HG02870 (cell line): ENCODE results near the gene OR5A2.
A peak's percentile ranks its signal among the peaks of the same experiment; 100 is the strongest.
"Not testable (repeated sequence)": the region's sequence is repeated elsewhere in the genome, so short reads cannot be mapped to it uniquely, and the experiment has no call there.

ENCODE experiments used
- ATAC-seq: cut with Tn5 transposase; IDR thresholded peaks from one replicate; pipeline ENCODE4 v1.9.1; 2021; ENCODE audit warnings: mild to moderate bottlenecking, moderate library complexity; ENCODE audit not compliant: unreplicated experiment

The OR5A2 gene, protein sequence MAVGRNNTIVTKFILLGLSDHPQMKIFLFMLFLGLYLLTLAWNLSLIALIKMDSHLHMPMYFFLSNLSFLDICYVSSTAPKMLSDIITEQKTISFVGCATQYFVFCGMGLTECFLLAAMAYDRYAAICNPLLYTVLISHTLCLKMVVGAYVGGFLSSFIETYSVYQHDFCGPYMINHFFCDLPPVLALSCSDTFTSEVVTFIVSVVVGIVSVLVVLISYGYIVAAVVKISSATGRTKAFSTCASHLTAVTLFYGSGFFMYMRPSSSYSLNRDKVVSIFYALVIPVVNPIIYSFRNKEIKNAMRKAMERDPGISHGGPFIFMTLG

DNA sequence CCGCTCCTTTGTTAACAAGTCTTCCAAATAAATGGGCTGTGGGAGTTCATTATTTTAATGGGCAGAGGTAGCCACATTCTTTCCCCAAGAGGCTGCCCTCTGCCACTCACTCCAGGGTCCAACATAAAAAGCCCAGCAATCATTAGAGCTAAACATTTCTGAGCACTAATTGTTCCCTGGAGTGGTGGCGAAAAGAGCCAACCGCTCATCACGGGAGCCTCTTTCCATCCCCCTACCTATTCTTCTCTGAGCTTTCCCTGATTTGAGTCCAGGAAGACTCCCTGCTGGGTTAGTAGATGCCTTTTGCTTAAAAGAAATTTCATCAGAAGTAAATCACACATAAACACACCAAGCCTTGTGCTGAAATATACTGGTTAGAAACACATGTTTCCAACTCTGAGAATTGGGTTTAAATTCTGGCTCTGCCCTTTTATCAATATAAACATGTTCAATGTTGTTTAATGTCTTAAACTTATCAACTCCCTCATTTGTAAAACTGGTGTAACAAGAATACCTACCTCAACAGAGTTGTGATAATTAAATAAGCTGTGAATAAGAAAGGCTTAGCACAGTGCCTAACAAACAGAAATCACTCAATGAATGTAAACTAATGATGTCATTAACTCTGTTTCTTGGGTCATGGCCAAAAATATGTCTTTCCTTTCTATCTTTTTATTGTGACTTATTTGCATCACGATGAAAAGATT is at the start of gene OR5A2:
OR5A2 (minus strand) TSS at position 53 of the 707 bp plus-strand sequence. CDS start 3,460 bp downstream, outside the sequence.
- no peak for ATAC-seq

DNA sequence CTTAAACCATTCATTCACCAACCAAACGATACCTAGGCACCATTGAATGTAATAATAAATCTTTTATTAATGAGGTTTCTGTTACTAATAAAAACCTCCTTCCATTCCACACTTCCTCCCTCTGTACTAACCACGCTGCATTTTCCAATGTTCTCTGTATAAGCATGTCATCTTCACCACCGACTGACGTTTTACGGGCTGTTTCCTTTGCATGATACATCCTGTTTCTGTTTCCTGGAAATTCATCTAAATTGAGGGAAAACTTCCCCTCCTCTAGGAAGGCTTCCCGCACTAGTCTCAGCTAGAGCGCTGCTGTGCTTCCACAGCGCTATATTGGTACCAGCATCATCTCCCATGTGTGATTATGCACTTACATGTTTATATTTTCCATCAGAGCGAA is 49.0 kb upstream of the OR5A2 start:
- ATAC-seq: no peak

DNA sequence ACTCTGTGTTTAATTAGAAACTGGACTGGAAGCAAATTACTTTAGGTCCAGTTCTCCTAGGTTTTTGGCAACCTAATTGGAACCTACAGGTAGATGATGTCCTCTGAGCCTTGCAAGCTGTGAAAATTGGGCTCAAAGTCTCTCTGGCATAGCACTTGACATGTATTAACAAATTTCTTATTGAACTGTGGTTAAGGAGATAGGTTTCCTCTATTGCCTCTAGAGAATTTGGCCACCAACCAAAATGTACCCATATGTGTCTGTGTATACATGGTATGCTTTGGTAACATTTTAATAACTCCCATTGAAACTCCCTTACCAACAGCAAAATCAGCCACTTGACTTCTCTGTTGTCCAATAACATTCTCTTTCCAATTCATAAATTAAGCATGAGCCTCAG is 46.8 kb upstream of the OR5A2 start, which contains the start of gene OR4D10:
OR4D10 (plus strand) TSS at position 301 of the 400 bp plus-strand sequence. CDS start 4,115 bp downstream, outside the sequence.
- ATAC-seq: no peak

DNA sequence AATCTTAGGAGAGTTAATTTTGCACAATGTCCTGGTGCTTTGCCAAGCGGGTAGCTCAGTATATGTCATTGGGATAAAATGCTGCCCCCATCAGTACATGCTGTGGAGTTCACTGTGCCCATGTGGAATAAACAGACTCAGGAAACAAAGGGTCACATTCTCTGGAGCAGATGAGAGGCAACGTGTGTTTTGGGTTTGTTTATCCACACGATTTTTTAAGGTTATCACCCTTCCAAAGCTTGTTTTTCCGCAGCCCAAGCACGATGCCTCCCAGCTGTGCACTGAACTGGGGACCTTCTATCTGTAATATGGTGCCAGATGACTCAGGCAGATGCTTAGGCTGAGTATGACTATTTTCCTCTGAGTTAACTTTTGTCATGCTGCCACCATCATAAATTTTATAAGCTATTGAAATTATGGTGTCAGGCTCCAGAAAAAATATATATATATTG is 37.0 kb upstream of the OR5A2 start:
- no peak for ATAC-seq

DNA sequence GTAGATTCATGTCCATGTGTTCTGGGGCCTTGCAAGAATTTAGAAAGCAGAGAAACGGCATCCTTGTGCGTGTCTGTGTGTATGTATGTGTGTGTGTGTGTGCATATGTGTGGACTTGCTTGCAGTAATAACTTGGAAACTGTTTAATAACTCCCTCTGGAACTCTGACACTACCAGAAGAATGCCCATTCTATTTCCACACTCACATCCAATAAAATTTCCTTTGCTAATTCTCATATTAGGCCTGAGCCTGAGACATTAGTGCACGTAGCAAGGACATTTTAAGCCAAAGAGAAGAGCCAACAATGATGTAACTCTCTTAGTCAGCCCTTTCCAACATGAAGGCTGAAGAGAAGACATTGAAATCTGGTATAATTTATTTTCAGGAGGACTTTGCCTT is 33.7 kb upstream of the OR5A2 start:
- no peak for ATAC-seq

DNA sequence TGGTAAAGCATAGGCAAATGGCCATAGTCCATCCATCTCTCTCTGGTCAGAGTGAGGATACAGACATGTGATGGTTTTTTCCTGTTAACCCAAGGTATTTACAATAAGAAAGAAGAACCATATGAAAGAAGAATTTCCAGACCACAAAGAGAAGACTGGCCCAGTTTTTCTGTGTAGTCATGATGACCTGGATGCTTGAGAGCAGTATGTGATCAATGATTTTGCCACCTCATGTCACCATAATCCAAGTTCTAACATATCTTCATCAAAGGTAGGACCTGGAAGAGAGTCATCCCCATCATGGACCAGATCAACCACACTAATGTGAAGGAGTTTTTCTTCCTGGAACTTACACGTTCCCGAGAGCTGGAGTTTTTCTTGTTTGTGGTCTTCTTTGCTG is 30.4 kb upstream of the OR5A2 start, which contains the start of gene OR4D6:
OR4D6 (plus strand) TSS at position 301 of the 400 bp plus-strand sequence; CDS start at position 301, 0 bp downstream.
- ATAC-seq: no peak

DNA sequence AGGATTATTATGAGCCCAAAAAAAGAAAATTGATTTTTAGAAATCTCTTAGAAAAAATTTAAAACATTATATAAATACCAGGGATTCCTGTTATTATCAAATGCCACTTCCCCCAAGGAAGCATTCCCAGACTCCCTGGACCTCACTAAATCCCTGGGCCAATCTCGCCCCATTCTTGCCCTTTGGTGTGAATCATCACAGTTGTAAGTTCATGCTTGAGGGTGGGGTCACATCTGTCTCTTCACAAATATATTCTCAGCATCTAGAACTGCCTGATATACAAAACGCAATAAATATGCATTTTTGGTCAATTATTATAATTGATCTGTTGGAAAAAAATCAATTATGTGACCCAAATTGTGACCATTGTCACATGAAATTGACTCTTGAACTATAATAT is 22.3 kb upstream of the OR5A2 start:
- no peak for ATAC-seq

DNA sequence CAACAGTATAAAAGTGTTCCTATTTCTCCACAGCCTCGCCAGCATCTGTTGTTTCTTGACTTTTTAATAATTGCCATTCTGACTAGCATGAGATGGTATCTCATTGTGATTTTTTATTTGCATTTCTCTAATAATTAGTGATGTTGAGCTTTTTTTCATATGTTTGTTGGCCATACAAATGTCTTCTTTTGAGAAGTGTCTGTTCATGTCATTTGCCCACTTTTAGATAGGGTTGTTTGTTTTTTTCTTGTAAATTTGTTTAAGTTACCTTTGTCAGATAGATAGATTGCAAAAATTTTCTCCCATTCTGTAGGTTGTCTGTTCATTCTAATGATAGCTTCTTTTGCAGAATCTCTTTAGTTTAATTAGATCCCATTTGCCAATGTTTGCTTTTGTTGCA is 19.4 kb upstream of the OR5A2 start:
- not testable (repeated sequence) for ATAC-seq

DNA sequence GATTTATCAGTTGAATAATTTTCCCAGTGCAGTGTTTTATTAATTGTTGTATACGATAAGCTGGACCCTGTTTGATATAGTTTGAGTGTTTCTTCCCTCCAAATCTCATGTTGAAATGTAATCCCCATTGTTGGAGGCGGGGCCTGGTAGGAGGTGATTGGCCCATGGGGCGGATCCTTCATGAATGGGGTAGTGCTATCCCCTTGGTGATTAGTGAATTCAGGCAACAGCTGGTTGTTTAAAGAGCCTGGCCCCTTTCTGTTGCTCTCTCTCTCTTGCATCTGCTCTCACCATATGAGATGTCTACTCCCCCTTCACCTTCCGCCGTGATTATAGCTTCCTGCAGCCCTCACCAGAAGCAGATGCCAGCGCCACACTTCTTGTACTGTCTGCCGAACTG is 11.6 kb upstream of the OR5A2 start:
- no peak for ATAC-seq

DNA sequence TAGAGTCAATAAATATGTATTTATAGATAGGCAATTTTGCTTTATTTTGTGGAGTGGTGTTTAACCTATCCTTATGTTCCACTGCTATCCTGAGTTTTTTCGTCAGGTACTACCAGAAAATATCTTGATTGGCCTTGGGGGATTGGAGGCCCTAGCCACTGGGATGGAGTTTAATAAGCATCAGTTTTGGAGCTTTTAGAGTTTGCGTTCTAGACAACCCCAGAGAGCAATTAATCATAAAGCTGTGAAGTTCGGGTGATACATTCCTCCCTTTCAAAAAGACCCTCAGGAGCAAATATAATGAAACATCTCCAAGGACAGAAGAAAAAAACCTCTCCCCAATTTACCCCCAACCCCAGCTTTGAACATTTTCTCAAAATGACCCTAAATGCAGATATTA is 10.0 kb upstream of the OR5A2 start, which contains the start of gene OR5A1:
OR5A1 (plus strand) TSS at position 301 of the 400 bp plus-strand sequence. CDS start 6,700 bp downstream, outside the sequence.
- ATAC-seq: no peak

DNA sequence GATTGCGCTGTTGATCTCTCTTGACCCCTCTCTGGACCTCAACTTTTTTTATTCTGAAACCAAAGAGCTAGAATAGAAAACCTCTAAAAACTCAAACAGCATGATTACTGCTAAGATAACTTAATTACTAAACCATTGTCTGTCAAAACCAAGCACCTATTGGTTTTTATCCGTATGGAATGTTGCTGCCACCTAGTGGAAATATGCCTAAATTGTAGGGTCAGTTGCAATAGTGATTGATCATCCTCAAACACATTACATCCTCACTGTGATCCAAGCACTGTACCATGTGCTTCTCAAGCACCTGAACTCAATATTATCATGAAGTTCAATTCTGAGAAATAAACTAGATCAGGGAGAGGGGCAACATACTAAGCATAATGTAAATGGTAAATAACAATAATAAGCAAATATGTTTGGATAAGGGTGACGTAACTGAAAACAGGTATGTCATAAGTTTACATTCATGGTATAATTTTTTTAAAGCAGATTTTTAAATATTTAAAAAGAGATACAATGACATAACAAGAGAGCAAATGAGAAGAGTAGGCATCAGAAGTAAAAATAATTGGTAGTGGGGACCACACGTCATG is 3.8 kb upstream of the OR5A2 start:
- ATAC-seq: peak; percentile 75

DNA sequence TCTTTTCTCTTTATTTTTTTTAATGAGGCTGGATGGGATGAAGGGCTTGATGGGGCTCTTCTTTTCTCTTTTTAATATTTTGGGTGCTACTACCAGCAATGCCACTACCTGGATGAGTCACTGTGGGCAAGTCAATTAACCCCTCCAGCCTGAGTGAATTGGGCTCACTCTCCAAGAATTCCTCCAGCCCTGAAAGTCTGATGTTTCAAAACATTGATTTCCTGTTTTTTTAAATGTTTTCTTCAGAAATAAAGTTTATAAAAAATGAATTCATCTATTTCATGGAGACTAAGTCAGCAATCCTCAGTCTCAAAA is 812 bp upstream of the OR5A2 start:
- no peak for ATAC-seq

DNA sequence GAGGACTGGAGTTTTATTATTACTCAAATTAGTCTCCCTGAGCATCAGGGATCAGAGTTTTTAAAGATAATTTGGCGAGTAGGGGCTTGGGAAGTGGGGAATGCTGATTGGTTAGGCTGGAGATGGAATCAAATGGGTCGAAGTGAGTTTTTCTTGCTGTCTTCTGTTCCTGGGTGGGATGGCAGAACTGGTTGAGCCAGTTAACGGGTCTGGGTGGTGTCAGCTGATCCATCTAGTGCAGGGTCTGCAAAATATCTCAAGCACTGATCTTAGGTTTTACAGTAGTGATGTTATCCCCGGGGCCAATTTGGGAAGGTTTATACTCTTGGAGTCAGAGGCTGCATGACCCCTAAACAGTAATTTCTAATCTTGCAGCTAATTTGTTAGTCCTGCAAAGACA is 1.1 kb downstream of the OR5A2 start:
- ATAC-seq: no peak

DNA sequence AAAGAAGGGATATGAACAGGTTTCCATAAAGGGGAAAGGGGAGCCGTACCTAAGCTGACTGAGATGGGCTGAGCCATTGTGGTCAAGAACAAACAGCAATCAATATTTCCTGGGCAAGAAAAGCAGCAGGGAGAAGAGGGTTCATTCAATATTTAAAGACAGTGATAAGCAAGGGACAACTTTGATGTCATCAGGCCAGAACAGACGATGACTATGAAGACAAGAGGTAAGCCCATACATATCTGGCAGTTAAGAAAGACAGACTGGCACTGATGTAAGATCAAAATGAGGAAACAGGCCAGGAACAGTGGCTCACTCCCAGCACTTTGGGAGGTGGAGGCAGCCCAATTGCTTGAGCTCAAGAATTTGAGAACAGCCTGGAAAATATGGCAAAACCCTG is 2.4 kb downstream of the OR5A2 start:
- no peak for ATAC-seq

DNA sequence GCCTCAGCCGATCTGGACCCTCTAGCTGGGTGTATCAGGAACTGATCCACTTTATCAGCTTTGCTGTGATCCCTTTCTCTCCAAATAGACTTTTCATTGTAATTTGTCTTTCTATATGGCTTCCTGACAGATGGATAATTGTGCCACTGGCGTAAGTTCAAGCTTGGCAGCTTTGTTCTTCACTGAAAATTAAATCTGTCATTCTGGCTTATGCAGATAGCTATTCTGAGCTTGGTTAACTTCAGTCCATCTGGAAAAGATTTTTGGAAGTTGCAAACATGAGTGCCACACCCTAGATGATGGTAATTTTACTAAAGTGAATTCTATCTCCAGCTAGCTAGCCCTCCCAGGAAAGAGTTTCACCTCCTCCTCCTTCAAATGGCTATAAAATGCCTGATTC is 8.1 kb downstream of the OR5A2 start:
- ATAC-seq: no peak

DNA sequence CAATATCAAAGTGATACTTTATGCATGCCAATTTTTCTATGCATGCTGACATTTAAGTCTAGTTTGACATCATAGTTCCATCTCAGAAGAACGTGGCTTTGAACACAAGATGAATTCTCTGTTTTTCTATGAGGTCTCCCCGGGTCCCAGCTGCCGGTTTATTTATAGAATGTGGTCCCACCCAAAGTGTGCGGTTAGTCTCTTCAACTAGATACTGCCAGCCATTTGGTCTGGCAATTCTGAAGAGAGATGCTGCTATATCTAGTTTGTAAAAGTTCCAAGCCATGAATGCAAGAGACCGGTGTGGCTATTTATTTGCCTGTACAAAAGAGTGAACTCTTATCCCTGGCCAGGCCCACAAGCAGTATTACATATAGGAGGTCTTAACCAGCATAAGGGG is 9.2 kb downstream of the OR5A2 start:
- ATAC-seq: no peak

DNA sequence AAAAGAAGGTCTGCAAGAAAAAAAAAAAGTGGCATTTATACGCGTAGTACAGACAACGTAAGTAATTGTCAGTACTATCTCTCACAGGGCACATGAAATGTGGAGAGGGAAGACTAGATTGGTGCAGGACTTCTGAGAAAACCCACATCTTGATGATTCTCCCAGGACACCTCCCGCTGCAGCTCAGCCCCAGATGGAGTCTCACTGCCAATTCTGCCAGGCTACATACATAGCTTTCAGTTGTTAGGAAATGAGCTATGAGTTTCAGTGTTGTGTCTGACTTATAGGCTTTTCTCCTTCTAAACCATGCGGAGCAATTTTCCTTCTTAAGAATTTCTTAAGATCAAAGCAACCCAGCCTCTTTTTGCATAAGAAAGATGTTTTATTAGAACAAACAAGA is 9.6 kb downstream of the OR5A2 start:
- no peak for ATAC-seq

DNA sequence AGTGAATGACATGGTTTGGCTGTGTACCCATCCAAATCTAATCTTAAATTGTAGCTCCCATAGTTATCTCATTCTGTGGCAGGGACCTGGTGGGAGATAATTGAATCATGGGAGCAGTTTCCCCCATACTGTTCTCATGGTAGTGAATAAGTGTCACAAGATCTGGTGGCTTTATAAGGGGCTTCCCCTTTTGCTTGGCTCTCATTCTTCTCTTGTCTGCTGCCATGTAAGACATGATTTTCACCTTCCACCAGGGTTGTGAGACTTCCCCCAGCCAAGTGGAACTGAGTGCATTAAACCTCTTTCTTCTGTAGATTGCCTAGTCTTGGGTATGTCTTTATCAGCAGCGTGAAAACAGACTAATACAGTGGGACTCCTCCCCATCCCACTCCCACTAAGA is 11.1 kb downstream of the OR5A2 start:
- no peak for ATAC-seq

DNA sequence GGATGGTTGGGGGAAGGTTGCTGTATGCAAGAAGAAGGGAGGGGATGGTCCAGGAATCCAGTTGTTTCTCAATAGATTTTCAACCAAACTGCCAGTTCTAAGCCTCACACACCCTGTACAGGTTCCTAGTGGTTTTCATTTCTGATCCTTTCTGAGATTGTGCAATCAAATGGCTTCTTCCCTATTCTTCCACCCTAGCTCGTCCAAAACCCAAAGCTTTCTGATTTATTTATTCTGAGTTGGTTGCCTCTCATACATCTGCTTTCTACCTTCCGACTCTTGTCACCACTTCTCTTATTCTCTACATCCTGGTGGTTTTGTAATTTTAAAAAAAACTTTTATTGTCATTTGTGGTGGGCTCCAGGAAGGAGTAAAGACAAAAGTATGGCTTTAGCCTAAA is 12.6 kb downstream of the OR5A2 start:
- no peak for ATAC-seq

DNA sequence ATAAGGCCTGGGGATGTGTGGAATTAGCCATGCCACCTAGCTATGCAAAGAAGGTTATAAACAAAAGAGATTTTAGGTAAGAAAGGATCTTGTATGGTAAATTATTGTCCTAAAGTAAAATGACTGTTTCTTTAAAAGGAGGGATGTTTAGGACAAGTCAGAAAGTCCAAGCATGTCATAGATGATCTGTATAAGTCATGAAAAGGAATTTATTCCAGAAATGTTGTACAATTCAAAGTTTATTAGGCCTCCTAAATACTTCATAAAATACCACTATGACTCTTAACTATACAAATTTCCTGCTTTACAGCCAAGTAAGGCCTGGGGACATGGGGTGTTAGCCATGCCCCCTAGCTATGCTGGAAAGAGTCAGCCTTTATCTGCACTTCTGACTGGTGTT is 22.7 kb downstream of the OR5A2 start:
- no peak for ATAC-seq

DNA sequence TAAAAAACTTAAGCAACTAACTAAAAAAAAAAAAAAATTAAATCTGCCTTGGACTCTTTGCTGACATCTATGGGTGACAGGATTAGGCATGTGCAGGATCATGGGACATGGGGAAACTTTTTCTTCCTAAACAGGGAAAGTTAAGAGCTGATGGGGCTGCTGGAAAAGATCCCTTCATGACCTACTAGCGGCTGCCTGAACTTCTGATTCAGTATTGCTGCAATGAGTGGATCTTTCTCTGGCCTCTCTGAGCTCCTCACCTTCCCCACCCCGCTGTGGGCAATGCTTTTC is 25.0 kb downstream of the OR5A2 start:
- no peak for ATAC-seq
